SH-SY5Y (cell line): ENCODE measurements around the gene KLRG1.
A peak's percentile ranks its signal among the peaks of the same experiment; 100 is the strongest.

ENCODE experiments used
- GATA2 ChIP-seq: IDR thresholded peaks from 2 replicates; pipeline ENCODE4 v1.6.1; 2011; ENCODE audit warnings: mild to moderate bottlenecking, low read depth, low read length
- GATA3 ChIP-seq: IDR thresholded peaks from 2 replicates; pipeline ENCODE4 v1.6.1; 2011; ENCODE audit warnings: low read depth, mild to moderate bottlenecking, low read length, moderate library complexity

Gene KLRG1

GRCh38 chr12:8957561-8957960, 31.8 kb upstream of the KLRG1 start:
- TF ChIP-seq GATA3 (no peak), GATA2 (peak; percentile 16; the same call in 1 of the 2 replicates)

GRCh38 chr12:8958066-8958465, 31.3 kb upstream of the KLRG1 start:
- TF ChIP-seq GATA2, result no peak
- no peak for TF ChIP-seq GATA3

GRCh38 chr12:8960176-8960575, 29.2 kb upstream of the KLRG1 start:
- no peak for TF ChIP-seq GATA2
- TF ChIP-seq GATA3, result no peak

GRCh38 chr12:8968761-8969160, 20.6 kb upstream of the KLRG1 start:
- TF ChIP-seq GATA3 (no peak), GATA2 (no peak)

- TF ChIP-seq GATA3 (no peak), GATA2 (no peak)
Measured at GRCh38 chr12:8969861-8970411, 19.4 kb upstream of the KLRG1 start.

- TF ChIP-seq GATA2 (no peak), GATA3 (no peak)
Measured at GRCh38 chr12:8970432-8970831, 18.9 kb upstream of the KLRG1 start.

GRCh38 chr12:8980137-8980536, 9.2 kb upstream of the KLRG1 start:
- TF ChIP-seq GATA2, result no peak
- no peak for TF ChIP-seq GATA3

GRCh38 chr12:8985213-8985754, 4.1 kb upstream of the KLRG1 start:
- no peak for TF ChIP-seq GATA3
- TF ChIP-seq GATA2, result no peak

GRCh38 chr12:8987163-8987562, 2.2 kb upstream of the KLRG1 start:
- TF ChIP-seq GATA2, result no peak
- TF ChIP-seq GATA3, result no peak

GRCh38 chr12:8987685-8988084, 1.7 kb upstream of the KLRG1 start:
- TF ChIP-seq GATA2 (no peak), GATA3 (no peak)

GRCh38 chr12:8991371-8992345, 2.3 kb downstream of the KLRG1 start:
- no peak for TF ChIP-seq GATA2
- TF ChIP-seq GATA3, result no peak

GRCh38 chr12:8993827-8994226, 4.5 kb downstream of the KLRG1 start:
- no peak for TF ChIP-seq GATA3
- TF ChIP-seq GATA2, result no peak

GRCh38 chr12:8995021-8995775, 5.9 kb downstream of the KLRG1 start:
- no peak for TF ChIP-seq GATA2
- TF ChIP-seq GATA3, result no peak
